Stimulated activated CD4-positive, alpha-beta T cell treated with anti-CD3 and anti-CD28 coated beads, Interleukin-12 subunit alpha, Interleukin-12 subunit beta, amount 100 ng/mL, for 4 hours (primary cell): ENCODE measurements around the gene HSD11B2.
"Not testable (repeated sequence)": the region's sequence is repeated elsewhere in the genome, so short reads cannot be mapped to it uniquely, and the experiment has no call there.

ENCODE experiments used
- DNase-seq: peaks from one replicate; pipeline ENCODE4 v3.0.0-alpha.2; 2020

Gene HSD11B2

DNA sequence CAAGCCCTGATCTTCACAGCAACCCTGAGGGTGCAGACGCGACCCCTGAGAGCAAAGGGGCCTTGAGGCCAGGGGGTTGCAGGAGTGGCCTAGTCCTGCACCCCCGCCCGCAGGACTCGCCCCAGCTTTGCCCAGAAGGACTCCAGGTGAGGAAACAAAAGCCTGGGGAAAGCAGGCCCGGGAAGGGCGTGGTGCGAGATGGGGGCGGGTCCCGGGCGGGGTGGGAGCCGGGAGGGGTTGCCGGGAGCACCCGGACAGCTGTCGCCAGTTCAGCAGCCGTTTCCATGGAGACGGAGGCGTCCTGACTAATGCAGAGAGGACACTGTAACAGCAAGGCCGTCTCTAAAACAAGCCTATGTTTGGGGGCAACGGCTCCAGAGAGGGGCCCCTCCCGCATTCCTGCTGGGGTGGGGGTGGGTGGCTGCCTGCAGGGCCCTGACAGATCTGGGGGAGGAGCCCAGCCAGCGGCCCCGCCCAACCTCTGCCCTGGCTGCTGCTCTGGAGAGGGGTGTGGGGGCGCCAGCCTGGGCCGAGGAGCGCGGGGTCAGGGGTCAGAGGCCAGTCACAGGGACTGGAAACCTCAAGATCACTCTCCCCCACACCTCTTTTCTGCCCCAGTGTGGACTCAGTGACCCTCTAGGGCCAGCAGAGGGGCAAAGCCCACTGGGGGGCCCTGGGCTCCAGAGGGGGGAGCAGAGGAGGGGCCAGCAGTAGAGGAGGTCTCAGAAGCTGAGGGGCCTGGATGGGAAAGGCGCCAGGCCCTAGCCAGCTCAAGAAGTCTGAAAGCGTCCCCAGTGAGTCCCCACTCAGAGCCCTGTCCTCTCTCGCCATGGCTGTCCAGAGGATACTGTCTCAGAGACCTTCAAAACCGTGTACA is 34.5 kb upstream of the HSD11B2 start:
- no peak for DNase-seq

DNA sequence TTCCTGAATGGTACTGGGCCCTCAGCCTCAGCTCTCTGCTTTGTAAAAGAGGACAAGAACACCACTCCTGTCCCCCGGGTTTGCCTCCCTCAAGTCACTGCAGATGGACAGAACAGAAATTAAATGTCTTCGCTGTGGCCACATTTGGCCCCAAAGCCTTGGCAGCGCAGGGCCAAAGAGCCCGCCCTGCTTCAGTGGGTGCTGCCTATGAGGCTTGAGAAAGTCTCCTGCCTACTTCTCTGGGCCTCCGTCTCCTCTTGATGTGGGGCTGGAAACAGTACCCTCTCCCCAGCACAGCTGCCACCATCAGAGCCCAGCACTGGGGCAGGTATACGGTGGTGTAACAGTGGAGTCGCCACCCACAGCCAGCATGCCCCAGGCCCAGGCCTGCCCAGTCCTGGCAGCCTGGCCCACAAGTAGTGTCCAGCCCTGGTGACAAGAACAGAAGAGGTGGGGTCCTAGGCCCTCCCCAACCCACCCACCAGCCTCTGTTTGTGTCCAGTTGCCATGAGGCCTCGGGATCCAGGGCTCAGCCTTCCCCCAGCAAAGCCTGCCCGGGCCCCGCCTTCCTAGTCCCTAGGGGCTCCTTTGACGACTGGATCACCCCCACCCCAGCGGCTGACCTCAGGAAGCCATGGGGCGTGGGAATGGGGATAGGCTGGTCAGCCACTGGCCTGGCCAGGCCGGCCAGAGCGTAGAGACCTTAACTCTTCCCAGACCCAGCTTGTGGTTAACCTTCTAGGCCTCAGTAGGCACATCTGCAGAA is 33.7 kb upstream of the HSD11B2 start:
- no peak for DNase-seq

DNA sequence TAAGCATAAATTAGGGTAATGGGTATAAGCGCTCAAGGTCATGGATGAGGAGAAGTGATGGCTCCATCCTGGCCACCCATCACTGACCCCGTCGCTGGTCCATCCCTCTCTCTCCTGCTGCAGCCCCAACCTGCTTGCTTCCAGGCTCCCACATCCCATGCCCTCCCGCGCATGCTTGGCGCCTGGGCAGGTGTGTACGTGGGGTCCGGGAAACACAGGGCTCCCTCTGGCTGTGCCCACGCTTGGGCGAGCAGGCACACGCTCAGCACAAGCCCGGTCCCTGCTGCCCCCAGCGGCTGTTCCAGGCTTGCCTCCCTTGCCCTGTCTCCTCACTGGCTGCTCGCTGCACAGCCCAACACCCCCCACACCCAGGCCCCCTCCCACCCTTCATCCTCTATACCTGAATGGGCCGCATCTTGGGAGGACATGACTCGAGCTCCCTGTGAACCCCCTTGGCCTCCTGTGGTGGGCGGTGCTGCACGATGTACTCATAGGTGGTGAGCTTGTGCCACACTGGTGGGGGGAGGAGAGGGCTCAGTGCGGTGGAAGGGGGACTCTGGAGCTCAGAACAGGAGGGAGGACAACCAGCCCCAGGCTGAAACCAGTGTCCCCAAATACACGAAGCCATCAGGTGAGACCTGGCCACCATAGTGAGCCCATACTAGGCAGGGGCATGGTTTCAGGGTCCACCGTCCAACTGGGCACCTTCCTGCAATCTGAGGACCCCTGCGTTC is 32.9 kb upstream of the HSD11B2 start:
- DNase-seq, result no peak

DNA sequence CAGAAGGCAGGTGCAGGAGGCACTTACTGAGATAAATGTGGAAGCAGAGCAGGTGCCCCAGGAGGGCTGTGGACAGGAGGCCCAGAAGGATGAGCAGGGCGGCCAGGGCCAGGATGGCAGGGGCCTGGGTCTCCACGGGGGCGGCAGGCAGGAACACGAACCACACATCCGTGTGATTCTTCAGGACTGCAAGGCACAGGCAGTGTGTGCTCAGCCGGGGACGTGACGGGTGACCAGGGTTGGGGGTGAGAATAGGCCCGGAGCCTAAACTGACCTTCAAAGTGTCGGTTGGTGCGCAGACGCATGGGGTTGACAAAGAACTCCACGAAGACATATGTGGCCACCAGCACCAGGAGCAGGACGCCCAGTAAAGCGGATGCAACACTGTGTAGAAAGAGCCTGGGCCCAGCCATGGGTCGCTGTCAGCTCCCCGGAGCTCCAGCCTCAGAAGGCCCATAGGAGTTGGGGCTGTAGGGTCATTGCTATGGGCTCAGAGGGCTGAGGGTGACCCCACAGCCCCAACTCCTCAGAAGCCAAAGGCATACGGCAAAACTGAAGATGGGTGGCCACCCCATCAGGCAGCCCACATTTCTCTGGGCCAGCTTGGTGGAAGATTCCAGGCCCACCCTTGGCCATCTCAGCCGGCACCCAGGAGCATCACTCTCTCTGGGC is 32.2 kb upstream of the HSD11B2 start:
- no peak for DNase-seq

DNA sequence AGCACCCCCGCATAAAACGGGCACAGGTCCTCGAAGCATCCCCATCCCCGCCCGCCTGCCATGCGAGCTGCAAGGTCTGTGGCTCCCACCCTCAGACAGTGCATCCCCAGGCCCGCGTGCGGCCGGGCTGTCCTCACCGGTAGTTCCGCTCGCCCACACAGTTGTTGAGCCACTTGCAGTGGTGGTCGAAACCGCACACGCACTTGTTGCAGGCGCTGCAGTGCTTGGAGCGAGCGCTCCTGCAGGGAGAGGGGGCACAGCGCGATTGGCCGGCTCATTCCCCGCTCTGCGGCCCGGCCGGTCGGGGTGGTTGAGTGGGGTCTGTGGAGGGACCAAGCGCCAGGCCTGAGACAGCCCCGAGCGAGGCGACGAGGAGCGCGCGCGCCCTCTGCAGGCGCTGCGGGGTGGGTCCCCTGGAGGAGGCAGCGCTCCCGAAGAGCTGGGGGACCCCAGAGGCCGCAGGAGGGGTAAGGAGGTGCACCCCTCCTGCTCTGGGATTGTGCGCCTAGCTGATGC is 31.6 kb upstream of the HSD11B2 start:
- peak; percentile 55 for DNase-seq

DNA sequence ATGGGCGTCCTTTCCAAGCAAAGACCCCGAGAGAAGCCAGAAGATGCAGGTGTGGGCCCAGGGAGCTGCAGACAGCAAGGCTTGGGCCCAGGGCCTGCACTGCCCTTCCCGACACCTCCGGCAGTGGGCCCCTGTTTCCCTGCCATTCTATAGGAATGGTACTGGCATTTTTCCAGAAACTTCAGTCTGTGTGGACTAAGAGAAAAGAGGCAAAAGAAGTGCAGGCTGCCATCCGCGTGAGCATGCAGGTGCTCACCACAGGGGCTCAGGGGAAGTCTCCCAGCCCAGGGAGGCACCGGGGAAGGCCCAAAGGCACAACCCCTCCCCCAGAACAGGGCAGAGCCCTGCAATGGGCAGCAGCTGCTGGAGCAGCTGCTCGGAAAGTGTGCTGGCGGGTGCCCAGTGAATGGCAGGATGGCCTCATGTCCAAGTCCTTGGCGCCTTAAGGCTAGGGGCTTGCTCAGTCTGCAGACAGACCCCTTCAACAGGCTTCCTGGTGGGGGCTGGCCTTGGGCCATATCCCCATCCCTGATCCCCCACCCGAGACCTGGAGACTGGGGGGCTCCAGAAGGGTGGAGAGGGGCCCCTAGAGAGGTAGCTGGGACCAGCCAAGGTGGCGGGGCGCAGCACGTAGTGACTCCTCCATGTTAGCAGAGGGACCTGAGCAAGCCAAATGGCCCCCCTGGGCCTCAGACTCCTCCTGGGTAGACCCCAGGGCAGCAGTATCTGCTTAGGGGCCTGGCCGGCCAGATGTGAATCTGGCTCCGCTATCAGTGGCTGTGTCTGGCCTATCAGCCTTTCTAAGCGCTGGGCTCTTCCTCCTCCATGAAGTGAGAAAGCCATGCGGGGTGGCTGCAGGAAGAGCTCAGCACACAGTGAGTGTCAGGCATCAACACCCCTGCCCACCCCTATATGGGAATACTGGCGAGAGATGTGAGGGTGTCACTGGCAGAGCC is 30.9 kb upstream of the HSD11B2 start:
- DNase-seq, result no peak

DNA sequence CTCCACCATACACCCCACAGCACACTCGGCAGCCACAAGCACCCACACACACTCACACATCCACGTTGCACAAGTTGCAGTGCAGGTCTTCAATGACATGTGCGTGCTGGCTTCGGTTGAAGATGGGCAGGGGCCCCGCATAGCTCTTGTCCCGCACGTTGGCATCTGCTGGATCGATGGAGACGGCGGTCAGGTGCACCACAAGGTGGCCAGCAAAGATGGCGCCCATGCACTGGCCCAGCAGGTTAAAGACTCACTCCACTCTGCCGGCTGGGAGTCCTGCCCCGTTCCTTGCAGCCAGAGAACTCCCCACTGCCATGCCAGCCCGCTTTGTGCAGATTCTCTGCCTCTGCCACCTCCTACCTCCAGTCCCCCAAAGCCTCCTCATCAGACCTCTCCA is 30.0 kb upstream of the HSD11B2 start:
- no peak for DNase-seq

DNA sequence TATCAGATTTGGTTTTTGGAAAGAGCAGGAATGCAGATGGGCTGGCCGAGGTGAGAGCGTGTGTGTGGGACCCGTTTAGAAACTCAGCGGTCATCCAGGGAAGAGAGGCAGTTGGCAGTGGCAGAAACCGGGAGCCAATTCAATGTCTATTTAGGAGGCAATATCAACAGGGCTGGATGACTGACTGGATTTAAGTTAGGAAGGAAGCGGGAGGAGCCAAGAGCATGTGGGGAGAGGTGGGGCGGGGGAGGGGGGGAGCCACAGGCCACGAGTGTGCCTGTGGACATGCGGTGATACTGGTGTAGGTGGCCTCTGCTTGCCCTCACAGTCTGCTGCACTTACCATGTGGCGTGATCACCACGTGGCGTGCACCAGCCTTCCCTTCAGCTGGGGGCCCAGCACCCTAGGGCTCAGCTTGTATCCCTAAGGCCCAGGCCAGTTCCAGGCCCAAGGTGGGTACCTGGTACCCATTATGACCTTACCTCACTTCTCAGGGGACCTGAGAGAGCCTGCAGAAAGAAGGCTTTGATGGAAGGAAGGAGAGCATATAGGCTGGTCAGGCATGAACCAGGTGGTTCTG is 26.9 kb upstream of the HSD11B2 start:
- no peak for DNase-seq

DNA sequence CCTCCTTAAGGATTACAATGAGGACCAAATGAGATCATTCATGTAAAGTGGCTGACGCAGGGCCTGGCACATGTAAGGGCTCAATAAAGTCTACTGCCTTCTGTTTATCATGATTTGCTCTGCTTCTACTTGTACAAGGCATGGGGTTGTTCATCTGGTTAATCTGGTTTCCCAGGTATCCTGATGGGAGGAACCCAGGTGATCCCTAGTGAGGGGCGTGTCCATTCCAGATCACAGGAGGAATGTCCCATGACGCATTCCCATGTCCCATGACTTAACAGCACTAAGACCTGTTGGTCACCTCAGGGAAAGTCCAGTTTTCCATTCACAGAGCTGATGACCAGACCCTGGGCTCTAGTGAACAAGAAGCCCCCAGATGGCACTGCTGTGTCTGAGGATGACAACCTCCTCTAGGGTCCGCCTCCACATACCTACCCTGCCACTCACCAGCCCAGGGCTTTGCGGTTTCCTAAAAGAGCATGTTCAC is 26.1 kb upstream of the HSD11B2 start:
- no peak for DNase-seq

DNA sequence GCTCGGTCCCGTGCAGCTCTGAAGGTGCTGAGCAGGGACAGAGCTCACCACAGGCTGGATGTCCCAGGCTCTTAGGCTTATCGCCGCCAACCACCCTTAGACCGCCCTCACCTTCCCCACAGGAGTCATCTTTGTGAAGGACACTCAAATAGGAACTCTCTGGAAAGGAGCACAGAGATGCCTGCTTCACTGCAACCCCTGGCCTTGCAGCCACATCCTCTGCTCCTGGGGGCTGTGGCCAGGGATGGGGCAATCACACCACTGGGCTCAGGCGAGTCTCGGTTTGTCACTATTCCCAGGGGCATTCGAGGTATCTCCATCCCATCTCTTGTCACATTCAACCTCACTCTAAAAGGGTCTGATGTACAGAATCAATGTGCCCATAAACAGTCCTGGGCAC is 25.6 kb upstream of the HSD11B2 start:
- no peak for DNase-seq

DNA sequence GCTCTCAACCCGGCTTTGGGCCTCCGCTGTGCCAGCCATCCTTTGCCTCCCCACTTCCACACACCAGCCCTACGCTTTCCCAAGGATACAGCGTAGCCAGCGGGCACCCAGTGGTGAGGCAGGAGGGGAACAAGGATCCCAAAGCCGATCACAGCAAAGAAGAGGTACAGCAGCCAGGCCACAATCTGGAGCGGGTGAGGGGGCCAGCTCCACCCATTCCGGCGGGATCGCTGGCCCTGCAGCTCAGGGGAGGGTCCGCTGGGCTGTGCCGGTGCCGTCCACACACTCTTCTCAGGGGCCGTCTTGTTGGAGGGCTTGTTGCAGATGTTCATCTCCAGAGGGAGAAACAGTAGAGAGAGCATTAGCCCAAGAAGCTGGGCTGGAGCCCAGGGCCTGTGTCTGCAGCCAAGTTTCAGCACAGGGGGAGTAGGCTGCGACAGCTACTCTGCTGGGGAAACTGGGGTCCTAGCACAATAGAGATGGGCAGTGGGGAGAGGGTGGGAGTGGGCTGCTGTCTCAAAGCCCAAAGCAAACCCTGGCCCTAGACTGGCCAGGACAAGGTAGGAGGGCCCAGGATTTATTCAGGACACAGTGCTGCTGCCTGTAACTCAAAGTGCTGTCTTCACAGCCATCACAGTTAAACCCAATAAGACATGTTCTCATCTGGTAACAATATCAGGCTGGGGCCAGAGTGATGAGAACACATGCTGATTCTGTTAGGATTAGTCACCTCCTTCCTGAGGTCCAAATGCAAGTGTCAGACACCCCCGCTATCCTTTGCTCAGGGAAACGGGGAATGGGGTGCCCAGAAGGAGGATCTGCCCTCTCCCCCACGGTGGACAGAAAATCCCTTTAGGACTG is 24.6 kb upstream of the HSD11B2 start:
- no peak for DNase-seq

DNA sequence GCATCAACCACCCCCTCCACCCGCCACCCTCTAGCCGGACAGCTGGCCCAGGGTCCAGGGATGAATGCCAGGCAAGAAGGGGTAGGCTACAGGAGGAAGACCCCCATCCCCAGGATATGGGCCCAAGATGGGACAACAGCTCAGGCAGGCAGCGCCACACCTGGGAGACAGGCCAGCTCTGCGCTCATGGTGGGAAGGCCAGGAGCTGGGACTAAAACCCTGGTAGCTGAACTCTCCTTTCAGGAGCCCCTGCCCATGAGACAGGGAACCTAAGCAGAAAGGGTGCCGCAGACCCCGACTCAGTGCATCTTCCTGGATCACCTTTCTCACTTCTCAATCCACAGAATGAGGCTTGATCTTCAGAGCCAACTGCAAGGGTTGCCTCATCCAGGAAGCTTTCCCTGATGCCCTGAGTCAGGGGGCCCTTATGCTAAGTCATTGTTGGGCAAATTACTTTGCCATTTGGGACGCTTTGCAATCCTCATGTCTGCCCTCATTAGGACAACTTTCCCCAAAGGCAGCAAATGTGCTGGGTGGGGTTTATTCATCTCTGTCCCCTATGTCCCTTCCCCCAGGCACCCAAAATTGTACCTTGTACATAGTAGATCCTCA is 23.6 kb upstream of the HSD11B2 start:
- no peak for DNase-seq

DNA sequence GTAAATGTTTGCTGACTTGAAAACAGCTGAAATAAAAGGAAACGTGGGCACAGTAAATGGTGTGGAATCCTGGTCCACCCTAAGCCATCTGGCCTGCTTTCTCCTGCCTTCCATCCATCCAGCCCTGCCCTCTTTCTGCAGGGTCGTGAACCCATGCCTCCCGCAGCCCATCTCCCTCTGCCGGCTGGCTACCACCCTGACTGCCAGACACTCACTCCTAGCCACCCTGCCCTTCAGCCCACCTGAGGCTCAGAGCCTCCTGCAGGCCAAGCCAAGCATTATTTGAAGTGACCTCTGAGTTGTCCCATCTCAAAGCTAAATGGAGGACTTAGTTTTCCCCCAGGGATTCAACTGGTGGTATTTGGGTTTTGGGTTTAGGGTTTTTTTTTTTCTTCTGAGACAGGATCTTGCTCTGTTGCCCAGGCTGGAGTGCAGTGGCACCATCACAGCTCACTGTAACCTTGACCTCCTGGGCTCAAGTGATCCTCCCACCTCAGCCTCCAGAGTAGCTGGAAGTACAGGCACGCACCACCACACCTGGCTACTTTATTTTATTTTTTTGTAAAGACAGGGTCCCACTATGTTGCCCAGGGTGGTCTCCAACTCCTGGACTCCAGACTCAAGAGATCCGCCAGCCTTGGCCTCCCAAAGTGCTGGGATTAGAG is 23.0 kb upstream of the HSD11B2 start:
- no peak for DNase-seq

DNA sequence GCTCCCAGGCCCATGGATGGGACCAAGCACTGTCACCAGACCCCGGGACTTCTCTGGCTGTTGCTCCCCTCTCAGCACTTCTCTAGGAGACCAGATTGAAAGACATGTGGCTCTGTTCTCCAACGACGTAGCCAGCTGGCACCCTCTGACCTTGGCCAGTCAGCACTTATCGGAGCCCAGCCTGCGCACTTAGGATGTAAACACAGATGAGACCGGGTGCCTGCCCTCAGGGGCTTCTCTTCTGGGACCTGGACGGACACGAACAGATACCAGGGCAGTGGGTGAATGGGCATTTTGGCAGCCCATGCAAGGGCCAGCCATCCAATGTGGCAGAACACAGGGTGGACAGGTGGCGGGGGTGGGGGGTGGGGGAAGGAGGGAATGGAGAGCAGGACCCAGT is 21.3 kb upstream of the HSD11B2 start:
- DNase-seq, result no peak

DNA sequence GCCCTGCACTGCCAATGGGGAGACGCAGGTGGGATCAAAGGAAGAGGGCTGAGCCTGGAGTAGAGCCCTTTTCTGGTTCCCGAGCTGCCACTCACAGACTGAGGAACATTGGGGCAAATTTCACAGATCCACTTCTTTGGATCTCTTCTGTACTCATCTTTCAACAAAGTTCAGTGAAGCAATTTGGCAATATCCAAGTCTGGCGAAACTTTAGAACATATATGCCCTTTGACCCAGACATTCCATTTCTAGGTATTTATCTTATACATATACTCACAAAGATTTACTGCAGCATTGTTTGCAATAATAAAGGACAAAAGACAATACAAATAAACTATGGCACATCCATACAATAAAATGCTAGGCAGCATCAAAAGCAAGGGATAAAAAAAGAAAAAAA is 19.6 kb upstream of the HSD11B2 start:
- no peak for DNase-seq

DNA sequence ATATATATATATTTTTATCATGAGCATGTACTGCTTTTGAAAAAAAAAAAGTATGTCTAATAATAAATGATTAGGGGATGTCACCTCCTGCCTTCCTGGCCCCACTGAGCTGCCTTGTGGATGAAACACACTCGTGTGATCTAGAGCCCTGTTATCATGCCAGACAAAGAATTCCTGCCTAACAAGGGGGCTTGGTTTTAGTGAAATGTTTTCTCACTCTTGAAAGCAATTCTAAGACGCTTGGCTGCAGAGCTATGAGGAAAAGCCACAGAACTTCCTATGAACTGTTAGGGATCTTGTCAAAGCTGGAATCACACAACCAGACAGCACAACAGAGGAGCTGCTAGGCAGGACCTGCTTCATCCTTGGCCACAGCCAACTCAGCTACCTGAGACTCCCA is 18.6 kb upstream of the HSD11B2 start:
- DNase-seq, result no peak

DNA sequence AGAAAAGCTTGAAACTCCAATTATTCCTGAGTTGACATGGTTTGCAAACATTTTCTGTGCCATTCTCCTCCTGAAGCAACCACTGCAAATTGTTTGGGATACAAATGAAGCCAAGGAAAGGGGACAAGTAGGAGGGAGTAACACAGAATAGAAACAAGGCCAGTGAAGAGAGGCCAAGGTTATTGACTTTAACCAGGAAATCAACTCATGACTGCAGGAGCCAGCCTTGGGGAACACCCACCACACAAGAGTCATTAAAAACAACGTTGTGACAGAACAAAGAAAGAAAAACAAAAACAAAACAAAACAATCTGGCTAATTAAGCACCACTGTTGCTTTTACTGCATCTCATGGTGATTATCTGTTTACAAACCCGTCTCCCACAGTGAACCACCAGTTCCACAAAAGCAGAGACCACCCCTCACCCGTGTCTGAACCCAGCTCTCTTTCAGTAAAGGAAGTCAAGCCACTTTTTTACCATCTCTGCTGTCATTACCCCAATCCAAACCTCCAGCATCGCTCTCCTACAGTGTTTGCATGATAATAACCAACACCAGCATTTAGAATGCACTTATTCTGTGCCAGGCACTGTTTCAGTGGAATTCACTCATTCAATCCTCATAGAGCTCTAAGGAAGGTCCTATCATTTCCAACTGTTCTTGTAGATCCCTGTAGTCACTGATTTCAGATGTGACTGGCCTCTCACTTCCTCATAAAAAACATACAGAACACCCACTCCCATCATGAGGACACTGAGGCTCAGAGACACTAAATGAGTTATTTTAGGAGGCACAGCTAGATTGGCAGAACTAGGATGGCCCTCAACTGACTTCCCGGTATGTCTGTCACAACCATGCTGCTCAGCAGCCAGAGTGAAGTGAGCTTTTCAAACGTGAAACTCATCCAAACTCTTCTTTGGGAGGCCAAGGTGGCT is 16.7 kb upstream of the HSD11B2 start:
- no peak for DNase-seq

DNA sequence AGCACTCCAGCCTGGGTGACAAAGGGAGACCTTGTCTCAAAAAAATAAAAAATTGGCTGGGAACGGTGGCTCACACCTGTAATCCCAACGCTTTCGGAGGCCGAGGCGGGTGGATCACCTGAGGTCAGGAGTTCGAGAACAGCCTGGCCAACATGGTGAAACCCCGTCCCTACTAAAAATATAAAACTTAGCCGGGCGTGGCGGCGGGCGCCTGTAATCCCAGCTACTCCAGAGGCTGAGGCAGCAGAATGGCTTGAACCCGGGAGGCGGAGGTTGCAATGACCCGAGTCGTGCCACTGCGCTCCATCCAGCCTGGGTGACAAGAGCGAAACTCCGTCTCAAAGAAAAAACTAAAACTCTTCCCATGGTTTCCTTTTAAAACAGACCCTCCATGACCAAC is 15.5 kb upstream of the HSD11B2 start:
- DNase-seq, result not testable (repeated sequence)
